Glutamatergic neuron (in vitro differentiated cells): ENCODE data around the gene AMER1. TPM values are rescaled to one million over a fixed set of nuclear protein-coding genes. Genes with fewer than 3 reads are reported as not detected.

Source experiments
- DNase-seq: peaks from one replicate; pipeline ENCODE4 v3.0.0; 2022
- H3K27ac Mint-ChIP-seq: one replicate; pipeline ENCODE4 v1.8.0; 2020; ENCODE audit warnings: mild to moderate bottlenecking, mixed read lengths, inconsistent platforms; ENCODE audit not compliant: unreplicated experiment
- H3K27me3 Mint-ChIP-seq: one replicate; pipeline ENCODE4 v1.8.0; 2020; ENCODE audit warnings: mild to moderate bottlenecking, moderate library complexity, mixed read lengths, inconsistent platforms; ENCODE audit not compliant: unreplicated experiment
- H3K36me3 Mint-ChIP-seq: one replicate; pipeline ENCODE4 v1.8.0; 2020; ENCODE audit warnings: mild to moderate bottlenecking, mixed read lengths, inconsistent platforms; ENCODE audit not compliant: unreplicated experiment
- H3K4me1 Mint-ChIP-seq: one replicate; pipeline ENCODE4 v1.8.0; 2020; ENCODE audit warnings: mild to moderate bottlenecking, low read depth, mixed read lengths, inconsistent platforms; ENCODE audit not compliant: unreplicated experiment
- H3K4me3 Mint-ChIP-seq: one replicate; pipeline ENCODE4 v1.8.0; 2020; ENCODE audit warnings: mild to moderate bottlenecking, mixed read lengths, inconsistent platforms; ENCODE audit not compliant: unreplicated experiment
- H3K9me3 Mint-ChIP-seq: one replicate; pipeline ENCODE4 v1.8.0; 2020; ENCODE audit warnings: mild to moderate bottlenecking, moderate library complexity, mixed read lengths, inconsistent platforms; ENCODE audit not compliant: unreplicated experiment
- total RNA-seq: library from RNA; stranded (reverse); fragmentation: NEBNext Ultra II Directional; extraction: Animal tissue kit (Norgen Biotek cat#: 25700); gene quantifications from one replicate; pipeline ENCODE4 v1.2.1, GENCODE V29; 2021; ENCODE audit not compliant: unreplicated experiment
- TF ChIP-seq, protein P1 (sequence below): fragments of 200-600 bp; sonication (generic); IDR thresholded peaks from one replicate; pipeline ENCODE4 v1.5.0; 2021; ENCODE audit not compliant: partially characterized antibody, unreplicated experiment

The AMER1 gene
- total RNA-seq, 1 donor from 2014 or later, result 11.3 TPM

DNA sequence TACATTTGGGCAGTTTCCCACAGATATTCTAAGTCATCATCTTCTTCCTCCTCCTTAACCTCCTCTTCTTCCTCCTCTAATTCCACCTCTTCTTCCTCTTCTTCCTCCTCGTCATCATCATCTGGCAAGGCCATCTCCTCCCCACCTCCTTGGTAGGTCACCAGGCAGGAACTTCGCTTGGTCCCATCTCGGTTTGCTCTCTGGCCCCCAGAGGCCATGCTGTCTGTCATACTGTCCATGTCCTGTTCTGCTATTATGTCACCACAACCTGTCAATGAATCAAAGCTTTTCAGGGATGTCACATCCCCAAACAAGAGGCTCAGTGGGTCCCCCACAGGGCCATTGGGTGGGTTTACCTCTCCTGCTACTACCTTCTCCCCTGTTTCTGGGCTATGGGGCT lies 13.5 kb downstream of the AMER1 start:
- Mint-ChIP-seq H3K36me3 (peaks cover 4% of the 10 kb centered on the region), H3K4me3 (no peak overlapping the region), H3K4me1 (no peaks in the 10 kb centered on the region), H3K27ac (no peak overlapping the region), H3K27me3 (peaks cover 1% of the 10 kb centered on the region), H3K9me3 (no peaks in the 10 kb centered on the region)
- TF ChIP-seq, protein P1, sequence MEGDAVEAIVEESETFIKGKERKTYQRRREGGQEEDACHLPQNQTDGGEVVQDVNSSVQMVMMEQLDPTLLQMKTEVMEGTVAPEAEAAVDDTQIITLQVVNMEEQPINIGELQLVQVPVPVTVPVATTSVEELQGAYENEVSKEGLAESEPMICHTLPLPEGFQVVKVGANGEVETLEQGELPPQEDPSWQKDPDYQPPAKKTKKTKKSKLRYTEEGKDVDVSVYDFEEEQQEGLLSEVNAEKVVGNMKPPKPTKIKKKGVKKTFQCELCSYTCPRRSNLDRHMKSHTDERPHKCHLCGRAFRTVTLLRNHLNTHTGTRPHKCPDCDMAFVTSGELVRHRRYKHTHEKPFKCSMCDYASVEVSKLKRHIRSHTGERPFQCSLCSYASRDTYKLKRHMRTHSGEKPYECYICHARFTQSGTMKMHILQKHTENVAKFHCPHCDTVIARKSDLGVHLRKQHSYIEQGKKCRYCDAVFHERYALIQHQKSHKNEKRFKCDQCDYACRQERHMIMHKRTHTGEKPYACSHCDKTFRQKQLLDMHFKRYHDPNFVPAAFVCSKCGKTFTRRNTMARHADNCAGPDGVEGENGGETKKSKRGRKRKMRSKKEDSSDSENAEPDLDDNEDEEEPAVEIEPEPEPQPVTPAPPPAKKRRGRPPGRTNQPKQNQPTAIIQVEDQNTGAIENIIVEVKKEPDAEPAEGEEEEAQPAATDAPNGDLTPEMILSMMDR, result no peak
- no peak for DNase-seq

DNA sequence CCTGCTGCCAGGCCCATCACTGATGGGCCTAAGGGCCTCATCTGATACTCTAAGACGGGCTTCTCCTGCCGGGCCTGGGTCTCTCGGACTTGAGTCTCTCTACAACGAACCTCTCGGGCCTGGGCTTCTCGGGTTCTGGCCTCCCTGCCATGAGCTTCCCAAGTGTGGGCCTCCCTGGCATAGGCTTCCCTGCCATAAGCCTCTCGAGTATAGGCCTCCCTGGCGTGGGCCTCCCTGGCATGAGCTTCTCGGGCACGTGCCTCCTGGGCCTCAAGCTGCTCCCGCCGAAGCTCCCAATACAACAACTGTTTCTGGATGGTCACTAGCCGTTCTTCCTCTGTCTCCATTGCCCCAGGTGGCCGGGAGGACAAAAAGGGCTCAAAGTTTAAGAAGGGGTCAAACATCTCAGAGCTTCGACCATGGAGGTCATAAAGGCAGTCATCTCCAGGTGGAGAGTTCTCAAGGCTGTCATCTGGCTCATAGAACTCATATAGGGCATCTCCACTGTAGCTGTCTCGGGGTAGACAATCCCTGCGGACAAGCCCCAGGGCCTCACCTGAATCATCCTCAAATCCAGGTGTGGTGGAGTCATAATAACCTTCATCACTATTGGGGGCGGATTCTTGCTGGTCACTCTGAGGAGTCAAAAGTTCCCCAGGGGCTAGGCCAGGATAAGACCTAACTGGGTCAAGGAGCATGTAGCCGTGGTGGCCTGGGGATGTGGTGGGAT lies 14.1 kb downstream of the AMER1 start:
- no peak for DNase-seq
- TF ChIP-seq, protein P1, result no peak
- Mint-ChIP-seq H3K4me1 (no peaks in the 10 kb centered on the region), H3K36me3 (peaks cover 4% of the 10 kb centered on the region), H3K9me3 (no peaks in the 10 kb centered on the region), H3K4me3 (no peak overlapping the region), H3K27me3 (peaks cover 1% of the 10 kb centered on the region), H3K27ac (no peak overlapping the region)

DNA sequence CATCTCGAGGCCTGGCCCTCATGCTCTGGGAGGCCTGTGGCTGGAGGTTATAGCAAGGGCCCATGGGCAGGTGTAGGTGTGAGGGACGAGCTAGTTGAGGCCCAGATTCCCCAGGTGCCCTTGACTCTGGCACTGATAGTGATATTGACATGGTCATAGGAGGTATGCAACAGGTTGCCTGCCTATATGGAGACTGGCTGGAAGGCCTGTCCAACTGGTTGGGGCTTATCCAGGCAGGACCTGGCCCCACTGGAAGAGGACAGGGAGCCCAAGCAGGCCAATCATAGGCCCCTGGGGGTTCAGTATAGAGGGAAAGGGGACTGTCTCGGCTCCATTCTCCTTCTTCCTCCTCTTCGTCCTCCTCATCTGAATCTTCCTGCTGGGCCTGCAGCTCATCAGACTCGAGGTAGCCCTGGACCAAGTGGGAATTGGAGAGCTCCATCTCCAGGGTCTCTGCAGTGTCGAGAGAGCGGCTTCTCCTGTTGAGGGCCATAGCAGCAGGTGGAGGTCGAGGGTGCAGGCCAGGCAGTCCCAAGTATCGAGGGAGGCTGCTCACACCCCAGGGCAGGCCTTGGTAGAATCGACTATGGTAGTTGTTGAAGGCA lies 15.3 kb downstream of the AMER1 start:
- Mint-ChIP-seq H3K9me3 (no peaks in the 10 kb centered on the region), H3K27me3 (no peaks in the 10 kb centered on the region), H3K36me3 (peaks cover 4% of the 10 kb centered on the region), H3K27ac (no peak overlapping the region), H3K4me1 (no peaks in the 10 kb centered on the region), H3K4me3 (no peak overlapping the region)
- TF ChIP-seq, protein P1, result no peak
- DNase-seq, result no peak

DNA sequence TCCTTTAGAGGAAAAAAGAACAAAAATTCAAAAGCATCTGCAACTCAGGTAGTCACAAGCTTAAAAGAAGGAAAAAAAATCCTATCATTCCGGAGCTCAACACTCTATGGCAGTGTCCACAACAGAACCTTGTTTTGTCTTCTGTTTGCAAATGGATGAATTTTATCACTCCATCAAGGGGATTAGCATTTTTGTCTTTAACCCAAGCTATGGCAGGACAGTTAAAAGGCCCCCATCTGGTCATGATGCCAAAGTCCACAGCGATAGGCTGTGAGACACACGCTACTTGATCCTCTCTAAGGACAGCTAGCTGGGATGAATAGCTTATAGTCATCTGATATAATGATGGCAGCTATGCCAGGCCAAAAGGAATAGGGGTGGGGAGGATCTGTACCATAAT lies 16.6 kb downstream of the AMER1 start:
- TF ChIP-seq, protein P1, result no peak
- Mint-ChIP-seq H3K27ac (no peak overlapping the region), H3K36me3 (peaks cover 4% of the 10 kb centered on the region), H3K4me1 (peaks cover 2% of the 10 kb centered on the region), H3K4me3 (no peak overlapping the region), H3K27me3 (no peaks in the 10 kb centered on the region), H3K9me3 (no peaks in the 10 kb centered on the region)
- no peak for DNase-seq

DNA sequence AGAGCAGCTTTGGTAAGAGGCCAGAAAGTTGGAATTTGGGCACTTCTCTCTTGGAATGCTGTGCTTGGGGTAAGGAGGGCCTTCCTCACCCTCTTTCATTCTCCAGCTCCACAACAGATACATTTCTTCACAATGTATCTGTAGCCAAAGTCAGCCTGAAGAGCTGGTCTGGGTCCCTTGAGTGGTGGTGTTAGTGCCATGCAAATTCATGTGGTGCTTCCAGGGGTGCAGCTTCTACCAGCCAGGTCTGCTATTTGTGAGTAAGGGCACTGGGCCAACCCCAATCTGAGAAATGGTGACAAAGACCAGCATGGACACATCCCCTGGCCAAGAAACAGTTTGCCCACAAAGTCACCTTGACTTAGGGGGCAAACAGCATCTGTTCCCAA lies 17.8 kb downstream of the AMER1 start:
- Mint-ChIP-seq H3K27me3 (peaks cover 2% of the 10 kb centered on the region), H3K4me1 (peaks cover 7% of the 10 kb centered on the region), H3K36me3 (peaks cover 4% of the 10 kb centered on the region), H3K4me3 (no peak overlapping the region), H3K9me3 (no peaks in the 10 kb centered on the region), H3K27ac (no peak overlapping the region)
- no peak for DNase-seq
- TF ChIP-seq, protein P1, result no peak
